ENCODE measurements around the gene ADAM33.

ADAM33 gene

GRCh38 chr20:3702611-3703391 lies 21.0 kb upstream of the ADAM33 start:
- CTCF ChIA-PET: interaction anchor here (0.9 to 2.3 kb wide), 2 partner anchors 8 to 11 kb away, joined by 3 to 7 read pairs; no protein-coding TSS in a partner anchor

GRCh38 chr20:3701061-3701998 lies 19.5 kb upstream of the ADAM33 start:
- Histone ChIP-seq H3K36me3 (ENCODE audit: control insufficient read depth in 4 of 4, insufficient read depth in 4 of 4, low read length in 3 of 4) (no peaks in the 10 kb centered on the region), H3K4me3 (ENCODE audit: control insufficient read depth in 1 of 7, extremely low read depth in 1 of 7, insufficient read depth in 4 of 7, low read depth in 2 of 7, low read length in 6 of 7) (no peak overlapping the region), H3K27ac (ENCODE audit: insufficient read depth in 1 of 2, low read depth in 1 of 2, low read length in 2 of 2, poor library complexity in 1 of 2, severe bottlenecking in 2 of 2) (no peak overlapping the region), H3K9me3 (ENCODE audit: control extremely low read depth in 1 of 5, control insufficient read depth in 4 of 5, insufficient read depth in 2 of 5, low read depth in 1 of 5, low read length in 4 of 5) (peaks cover 0 to 1% (median 0%) of the 10 kb centered on the region in 5 experiments), H3K27me3 (replicated peaks in 2 of 5; ENCODE audit: control insufficient read depth in 4 of 5, insufficient read depth in 5 of 5, low read length in 4 of 5) (peaks cover 0 to 8% (median 0%) of the 10 kb centered on the region in 5 experiments), H3K4me1 (ENCODE audit: control extremely low read depth in 1 of 4, control insufficient read depth in 4 of 4, insufficient read depth in 4 of 4, low read length in 3 of 4) (no peaks in the 10 kb centered on the region)
- CTCF ChIA-PET: interaction anchor here (0.9 to 4.8 kb wide), 3 partner anchors 9 to 25 kb away, joined by 4 to 24 read pairs (median 17); no protein-coding TSS in a partner anchor
- 90% methylated on average over 10 of the region's 13 CpGs for WGBS (ENCODE audit: insufficient coverage)
- no peak for DNase-seq
- POLR2A ChIA-PET: no interaction called here

More at GRCh38 chr20:3702611-3703391, 21.0 kb upstream of the ADAM33 start:
- peaks cover 0 to 8% (median 0%) of the 10 kb centered on the region in 5 experiments for H3K27me3 ChIP-seq (replicated peaks in 2 of 5; ENCODE audit: control insufficient read depth in 4 of 5, insufficient read depth in 5 of 5, low read length in 4 of 5)
- H3K36me3 ChIP-seq (ENCODE audit: control insufficient read depth in 4 of 4, insufficient read depth in 4 of 4, low read length in 3 of 4): no peaks in the 10 kb centered on the region
- H3K9me3 ChIP-seq (ENCODE audit: control extremely low read depth in 1 of 5, control insufficient read depth in 4 of 5, insufficient read depth in 2 of 5, low read depth in 1 of 5, low read length in 4 of 5): no peaks in the 10 kb centered on the region
- no peaks in the 10 kb centered on the region for H3K4me1 ChIP-seq (ENCODE audit: control extremely low read depth in 1 of 4, control insufficient read depth in 4 of 4, insufficient read depth in 4 of 4, low read length in 3 of 4)
- POLR2A ChIA-PET: no interaction called here
- no peak for DNase-seq
- H3K27ac ChIP-seq (ENCODE audit: insufficient read depth in 1 of 2, low read depth in 1 of 2, low read length in 2 of 2, poor library complexity in 1 of 2, severe bottlenecking in 2 of 2): no peak overlapping the region
- 99% methylated on average over 8 of the region's 11 CpGs for WGBS (ENCODE audit: insufficient coverage)
- H3K4me3 ChIP-seq (ENCODE audit: control insufficient read depth in 1 of 7, extremely low read depth in 1 of 7, insufficient read depth in 4 of 7, low read depth in 2 of 7, low read length in 6 of 7): no peak overlapping the region

- H3K4me1 ChIP-seq (ENCODE audit: control extremely low read depth in 1 of 4, control insufficient read depth in 4 of 4, insufficient read depth in 4 of 4, low read length in 3 of 4): no peaks in the 10 kb centered on the region
- 98% methylated on average over 15 of the region's 16 CpGs for WGBS (ENCODE audit: insufficient coverage)
- H3K27ac ChIP-seq (ENCODE audit: insufficient read depth in 1 of 2, low read depth in 1 of 2, low read length in 2 of 2, poor library complexity in 1 of 2, severe bottlenecking in 2 of 2): no peak overlapping the region
- peaks cover 0 to 2% (median 0%) of the 10 kb centered on the region in 5 experiments for H3K9me3 ChIP-seq (ENCODE audit: control extremely low read depth in 1 of 5, control insufficient read depth in 4 of 5, insufficient read depth in 2 of 5, low read depth in 1 of 5, low read length in 4 of 5)
- CTCF ChIA-PET: interaction anchor here (1.5 to 4.8 kb wide), 5 partner anchors 9 to 28 kb away, joined by 4 to 24 read pairs (median 6); no protein-coding TSS in a partner anchor
- H3K27me3 ChIP-seq (replicated peaks in 2 of 5; ENCODE audit: control insufficient read depth in 4 of 5, insufficient read depth in 5 of 5, low read length in 4 of 5): peaks cover 0 to 8% (median 0%) of the 10 kb centered on the region in 5 experiments
- no peak for DNase-seq
- no peak overlapping the region for H3K4me3 ChIP-seq (ENCODE audit: control insufficient read depth in 1 of 7, extremely low read depth in 1 of 7, insufficient read depth in 4 of 7, low read depth in 2 of 7, low read length in 6 of 7)
- H3K36me3 ChIP-seq (ENCODE audit: control insufficient read depth in 4 of 4, insufficient read depth in 4 of 4, low read length in 3 of 4): no peaks in the 10 kb centered on the region
- POLR2A ChIA-PET: no interaction called here
These were observed 17.2 kb upstream of the ADAM33 start for GRCh38 chr20:3699037-3699436.

GRCh38 chr20:3698591-3699001 lies 16.8 kb upstream of the ADAM33 start:
- DNase-seq: no peak
- Histone ChIP-seq H3K36me3 (ENCODE audit: control insufficient read depth in 4 of 4, insufficient read depth in 4 of 4, low read length in 3 of 4) (no peaks in the 10 kb centered on the region), H3K4me1 (ENCODE audit: control extremely low read depth in 1 of 4, control insufficient read depth in 4 of 4, insufficient read depth in 4 of 4, low read length in 3 of 4) (no peaks in the 10 kb centered on the region), H3K27ac (ENCODE audit: insufficient read depth in 1 of 2, low read depth in 1 of 2, low read length in 2 of 2, poor library complexity in 1 of 2, severe bottlenecking in 2 of 2) (no peak overlapping the region), H3K4me3 (ENCODE audit: control insufficient read depth in 1 of 7, extremely low read depth in 1 of 7, insufficient read depth in 4 of 7, low read depth in 2 of 7, low read length in 6 of 7) (no peak overlapping the region), H3K27me3 (replicated peaks in 2 of 5; ENCODE audit: control insufficient read depth in 4 of 5, insufficient read depth in 5 of 5, low read length in 4 of 5) (peaks cover 0 to 8% (median 0%) of the 10 kb centered on the region in 5 experiments), H3K9me3 (ENCODE audit: control extremely low read depth in 1 of 5, control insufficient read depth in 4 of 5, insufficient read depth in 2 of 5, low read depth in 1 of 5, low read length in 4 of 5) (peaks cover 0 to 2% (median 0%) of the 10 kb centered on the region in 5 experiments)
- ChIA-PET POLR2A (no interaction called here), CTCF (interaction anchor here (1.5 to 4.8 kb wide), 5 partner anchors 9 to 28 kb away, joined by 4 to 24 read pairs (median 6); no protein-coding TSS in a partner anchor)
- 96% methylated on average over 3 of the region's 6 CpGs for WGBS (ENCODE audit: insufficient coverage)

- Histone ChIP-seq H3K4me3 (ENCODE audit: control insufficient read depth in 1 of 7, extremely low read depth in 1 of 7, insufficient read depth in 4 of 7, low read depth in 2 of 7, low read length in 6 of 7) (no peak overlapping the region), H3K4me1 (ENCODE audit: control extremely low read depth in 1 of 4, control insufficient read depth in 4 of 4, insufficient read depth in 4 of 4, low read length in 3 of 4) (no peaks in the 10 kb centered on the region), H3K27ac (ENCODE audit: insufficient read depth in 1 of 2, low read depth in 1 of 2, low read length in 2 of 2, poor library complexity in 1 of 2, severe bottlenecking in 2 of 2) (no peak overlapping the region), H3K27me3 (replicated peaks in 2 of 5; ENCODE audit: control insufficient read depth in 4 of 5, insufficient read depth in 5 of 5, low read length in 4 of 5) (peaks cover 0 to 4% (median 0%) of the 10 kb centered on the region in 5 experiments), H3K9me3 (ENCODE audit: control extremely low read depth in 1 of 5, control insufficient read depth in 4 of 5, insufficient read depth in 2 of 5, low read depth in 1 of 5, low read length in 4 of 5) (peaks cover 0 to 2% (median 0%) of the 10 kb centered on the region in 5 experiments), H3K36me3 (ENCODE audit: control insufficient read depth in 4 of 4, insufficient read depth in 4 of 4, low read length in 3 of 4) (no peaks in the 10 kb centered on the region)
- ChIA-PET POLR2A (no interaction called here), CTCF (interaction anchor here (1.4 to 4.8 kb wide), 7 partner anchors 9 to 27 kb away, joined by 4 to 24 read pairs (median 5); partner anchors contain the start of gene ADAM33)
- no peak for DNase-seq
- WGBS (ENCODE audit: insufficient coverage): 91% methylated on average over 13 of the region's 18 CpGs
These were observed 15.9 kb upstream of the ADAM33 start for GRCh38 chr20:3697588-3698305.

- 96% methylated on average over 11 of the region's 15 CpGs for WGBS (ENCODE audit: insufficient coverage)
- DNase-seq: no peak
- Histone ChIP-seq H3K9me3 (ENCODE audit: control extremely low read depth in 1 of 5, control insufficient read depth in 4 of 5, insufficient read depth in 2 of 5, low read depth in 1 of 5, low read length in 4 of 5) (peaks cover 0 to 2% (median 0%) of the 10 kb centered on the region in 5 experiments), H3K36me3 (ENCODE audit: control insufficient read depth in 4 of 4, insufficient read depth in 4 of 4, low read length in 3 of 4) (no peaks in the 10 kb centered on the region), H3K27ac (ENCODE audit: insufficient read depth in 1 of 2, low read depth in 1 of 2, low read length in 2 of 2, poor library complexity in 1 of 2, severe bottlenecking in 2 of 2) (no peak overlapping the region), H3K27me3 (replicated peaks in 2 of 5; ENCODE audit: control insufficient read depth in 4 of 5, insufficient read depth in 5 of 5, low read length in 4 of 5) (peaks cover 0 to 4% (median 0%) of the 10 kb centered on the region in 5 experiments), H3K4me3 (ENCODE audit: control insufficient read depth in 1 of 7, extremely low read depth in 1 of 7, insufficient read depth in 4 of 7, low read depth in 2 of 7, low read length in 6 of 7) (no peak overlapping the region), H3K4me1 (ENCODE audit: control extremely low read depth in 1 of 4, control insufficient read depth in 4 of 4, insufficient read depth in 4 of 4, low read length in 3 of 4) (no peaks in the 10 kb centered on the region)
- ChIA-PET POLR2A (interaction anchor here (0.9 kb wide), 1 partner anchor 20 kb away, joined by 6 read pairs; no protein-coding TSS in a partner anchor), CTCF (interaction anchor here (0.9 to 4.8 kb wide), 9 partner anchors 9 to 26 kb away, joined by 3 to 24 read pairs (median 4); partner anchors contain the start of gene ADAM33)
These were observed 15.2 kb upstream of the ADAM33 start for GRCh38 chr20:3696745-3697587.
